Neural progenitor cell (in vitro differentiated cells): ENCODE data around the gene MED1. TPM values are rescaled to one million over a fixed set of nuclear protein-coding genes. Genes with fewer than 3 reads are reported as not detected.
"Not testable (repeated sequence)": the region's sequence is repeated elsewhere in the genome, so short reads cannot be mapped to it uniquely, and the experiment has no call there.

Experiments
- DNase-seq: peaks from one replicate; pipeline ENCODE4 v3.0.0-alpha.2; 2016; ENCODE audit warnings: low spot score
- H2AFZ ChIP-seq: fragments of 200-600 bp; sonication (generic); replicated peaks from 2 replicates; pipeline ENCODE4 v1.6.1; 2016; ENCODE audit warnings: antibody characterized with exemption
- H3F3A ChIP-seq: fragments of 200-600 bp; sonication (generic); 2 replicates; pipeline ENCODE4 v1.6.1; 2016; ENCODE audit warnings: antibody characterized with exemption, low read depth
- H3K27ac ChIP-seq: fragments of 200-600 bp; sonication (generic); 2 replicates; pipeline ENCODE4 v1.5.1; 2016; ENCODE audit warnings: mild to moderate bottlenecking
- H3K27me3 ChIP-seq: fragments of 200-600 bp; sonication (generic); 2 replicates; pipeline ENCODE4 v1.6.1; 2016; ENCODE audit warnings: mild to moderate bottlenecking, moderate library complexity
- H3K36me3 ChIP-seq: fragments of 200-600 bp; sonication (generic); 2 replicates; pipeline ENCODE4 v1.5.1; 2016
- H3K4me1 ChIP-seq: fragments of 200-600 bp; sonication (generic); 2 replicates; pipeline ENCODE4 v1.6.1; 2016; ENCODE audit warnings: mixed run types
- H3K4me2 ChIP-seq: fragments of 200-600 bp; sonication (generic); 2 replicates; pipeline ENCODE4 v1.6.1; 2016
- H3K4me3 ChIP-seq: fragments of 200-600 bp; sonication (generic); 2 replicates; pipeline ENCODE4 v1.5.1; 2016
- H3K79me2 ChIP-seq: fragments of 200-600 bp; sonication (generic); 2 replicates; pipeline ENCODE4 v1.6.1; 2016; ENCODE audit warnings: low read depth
- H3K9ac ChIP-seq: fragments of 200-600 bp; sonication (generic); 2 replicates; pipeline ENCODE4 v1.6.1; 2016
- H3K9me3 ChIP-seq: fragments of 200-600 bp; sonication (generic); 2 replicates; pipeline ENCODE4 v1.5.1; 2016; ENCODE audit warnings: low read depth
- H4K20me1 ChIP-seq: fragments of 200-600 bp; sonication (generic); 2 replicates; pipeline ENCODE4 v1.6.1; 2016; ENCODE audit warnings: low read depth
- H3K27ac Mint-ChIP-seq: 3 replicates; pipeline ENCODE4 v1.8.0; 2021; ENCODE audit warnings: mixed read lengths
- H3K27me3 Mint-ChIP-seq: 2 replicates; pipeline ENCODE4 v1.8.0; 2022; ENCODE audit warnings: low read depth, mild to moderate bottlenecking, inconsistent platforms, moderate library complexity, mixed read lengths; ENCODE audit not compliant: insufficient read depth
- H3K36me3 Mint-ChIP-seq: 3 replicates; pipeline ENCODE4 v1.8.0; 2021; ENCODE audit warnings: mixed read lengths
- H3K4me1 Mint-ChIP-seq: 3 replicates; pipeline ENCODE4 v1.8.0; 2021; ENCODE audit warnings: mixed read lengths
- H3K4me3 Mint-ChIP-seq: 3 replicates; pipeline ENCODE4 v1.8.0; 2021; ENCODE audit warnings: mild to moderate bottlenecking, moderate library complexity, mixed read lengths
- H3K9me3 Mint-ChIP-seq: 3 replicates; pipeline ENCODE4 v1.8.0; 2020; ENCODE audit warnings: mixed read lengths
- CTCF ChIP-seq: fragments of 200-600 bp; sonication (generic); IDR thresholded peaks from 2 replicates; pipeline ENCODE4 v1.5.1; 2017; ENCODE audit warnings: antibody characterized with exemption, mild to moderate bottlenecking
- EZH2 ChIP-seq: fragments of 200-600 bp; sonication (generic); IDR thresholded peaks from 2 replicates; pipeline ENCODE4 v1.6.1; 2017; ENCODE audit warnings: antibody characterized with exemption, mild to moderate bottlenecking, moderate library complexity
- EZH2phosphoT487 ChIP-seq: fragments of 200-600 bp; sonication (generic); IDR thresholded peaks from 2 replicates; pipeline ENCODE4 v1.6.1; 2017; ENCODE audit warnings: antibody characterized with exemption
- total RNA-seq: library from RNA; depleted of rRNA; stranded (reverse); fragments of >200 nt; gene quantifications from 2 replicates; pipeline ENCODE4 v1.2.3, GENCODE V29; 2015; ENCODE audit warnings: low replicate concordance

Gene MED1
- total RNA-seq = 30.0 and 35.6 TPM in 2 replicates

GRCh38 chr17:39450847-39451581 lies at the start of gene MED1:
Gene MED1 (minus strand): TSS chr17:39451263. CDS start chr17:39451062, 201 bp downstream.
- Mint-ChIP-seq H3K4me1 (peaks cover 8% of the 10 kb centered on the region), H3K4me3 (peak within 1 kb of the TSS; percentile 98), H3K27me3 (peaks cover 4% of the 10 kb centered on the region), H3K36me3 (peaks cover 5% of the 10 kb centered on the region), H3K27ac (peak within 1 kb of the TSS; percentile 98), H3K9me3 (no peaks in the 10 kb centered on the region)
- peak; percentile 99 for DNase-seq
- no peak for TF ChIP-seq CTCF
- no peak for TF ChIP-seq EZH2
- no peak for TF ChIP-seq EZH2phosphoT487
- Histone ChIP-seq H3F3A (peaks cover 12% of the 10 kb centered on the region), H3K4me3 (peak within 1 kb of the TSS; percentile 94), H4K20me1 (no peaks in the 10 kb centered on the region), H3K27me3 (no peaks in the 10 kb centered on the region), H3K27ac (peak within 1 kb of the TSS; percentile 94), H2AFZ (peak within 1 kb of the TSS; percentile 96), H3K9ac (peak within 1 kb of the TSS; percentile 100), H3K36me3 (peaks cover 6% of the 10 kb centered on the region), H3K9me3 (no peaks in the 10 kb centered on the region), H3K4me2 (peak within 1 kb of the TSS; percentile 98), H3K4me1 (peaks cover 5% of the 10 kb centered on the region), H3K79me2 (peaks cover 52% of the 10 kb centered on the region)

GRCh38 chr17:39496921-39497320 lies 45.9 kb upstream of the MED1 start:
- H3K4me2 ChIP-seq, H3K27me3 ChIP-seq, H4K20me1 ChIP-seq, H3K4me3 Mint-ChIP-seq, H3K9me3 ChIP-seq, H3K4me1 Mint-ChIP-seq, H3K9me3 Mint-ChIP-seq, H3K4me3 ChIP-seq, H2AFZ ChIP-seq, H3F3A ChIP-seq, H3K9ac ChIP-seq, H3K4me1 ChIP-seq, DNase-seq, H3K79me2 ChIP-seq, H3K27ac ChIP-seq, H3K27me3 Mint-ChIP-seq, H3K27ac Mint-ChIP-seq: not testable (repeated sequence)
- peaks cover 13% of the 10 kb centered on the region for H3K36me3 ChIP-seq
- H3K36me3 Mint-ChIP-seq = peaks cover 19% of the 10 kb centered on the region

- Histone ChIP-seq H3K36me3 (peaks cover 11% of the 10 kb centered on the region), H3F3A (no peaks in the 10 kb centered on the region), H3K4me2 (no peak overlapping the region), H3K27me3 (no peaks in the 10 kb centered on the region), H3K4me1 (no peaks in the 10 kb centered on the region), H3K9me3 (no peaks in the 10 kb centered on the region), H3K79me2 (peaks cover 37% of the 10 kb centered on the region), H3K27ac (no peak overlapping the region), H3K4me3 (no peak overlapping the region), H2AFZ (no peak overlapping the region), H3K9ac (no peak overlapping the region), H4K20me1 (peaks cover 3% of the 10 kb centered on the region)
- peaks cover 10% of the 10 kb centered on the region for H3K36me3 Mint-ChIP-seq
- H3K27me3 Mint-ChIP-seq = no peaks in the 10 kb centered on the region
- no peak overlapping the region for H3K4me3 Mint-ChIP-seq
- no peaks in the 10 kb centered on the region for H3K4me1 Mint-ChIP-seq
- no peak for TF ChIP-seq CTCF
- TF ChIP-seq EZH2phosphoT487 = no peak
- TF ChIP-seq EZH2 = no peak
- no peaks in the 10 kb centered on the region for H3K9me3 Mint-ChIP-seq
- no peak overlapping the region for H3K27ac Mint-ChIP-seq
- no peak for DNase-seq
Observed at GRCh38 chr17:39487946-39488345, 36.9 kb upstream of the MED1 start.

- H3K9ac ChIP-seq, H3K27ac ChIP-seq, H3K4me2 ChIP-seq, DNase-seq, H3K4me3 Mint-ChIP-seq, H3K27me3 ChIP-seq, H3K9me3 Mint-ChIP-seq, H3F3A ChIP-seq, H3K4me1 Mint-ChIP-seq, H3K27me3 Mint-ChIP-seq, H4K20me1 ChIP-seq, H3K27ac Mint-ChIP-seq, H3K9me3 ChIP-seq, H3K36me3 Mint-ChIP-seq, H2AFZ ChIP-seq, H3K4me1 ChIP-seq, H3K4me3 ChIP-seq: not testable (repeated sequence)
- Histone ChIP-seq H3K79me2 (peaks cover 37% of the 10 kb centered on the region), H3K36me3 (peaks cover 11% of the 10 kb centered on the region)
Observed at GRCh38 chr17:39487490-39487889, 36.4 kb upstream of the MED1 start.
